Right atrium auricular region (tissue), 2 donors: ENCODE measurements around the gene COX7A1. TPM values are rescaled to one million over a fixed set of nuclear protein-coding genes. Genes with fewer than 3 reads are reported as not detected.
"Not testable (repeated sequence)": the region's sequence is repeated elsewhere in the genome, so short reads cannot be mapped to it uniquely, and the experiment has no call there.

Experiments
- DNase-seq: peaks from one replicate; pipeline ENCODE4 v3.0.0-alpha.2; 2019; ENCODE audit warnings: low spot score
- H3K27ac ChIP-seq, 2 donors: fragments of 200-600 bp; sonication (generic); 1 replicate in 1 of 2; 2 replicates in 1 of 2; pipeline ENCODE4 v1.5.1; 2016 to 2019
- H3K27me3 ChIP-seq, 2 donors: fragments of 200-600 bp; sonication (generic); one replicate each; pipeline versions ENCODE4 v1.5.1 to v1.6.0; 2017 to 2019
- H3K36me3 ChIP-seq: fragments of 200-600 bp; sonication (generic); one replicate; pipeline ENCODE4 v1.5.1; 2016
- H3K4me1 ChIP-seq, 2 donors: fragments of 200-600 bp; sonication (generic); one replicate each; pipeline versions ENCODE4 v1.5.1 to v1.6.0; 2017 to 2019
- H3K4me3 ChIP-seq, 2 donors: fragments of 200-600 bp; sonication (generic); 1 replicate in 1 of 2; 2 replicates in 1 of 2; pipeline ENCODE4 v1.5.1; 2017 to 2019; ENCODE audit warnings: mild to moderate bottlenecking in 1 of 2, moderate library complexity in 1 of 2
- H3K9me3 ChIP-seq, 2 donors: fragments of 200-600 bp; sonication (generic); one replicate each; pipeline ENCODE4 v1.5.1; 2019
- CTCF ChIP-seq, 2 donors: fragments of 200-600 bp; sonication (generic); IDR thresholded peaks; one replicate each; pipeline ENCODE4 v1.5.1; 2019; ENCODE audit warnings: antibody characterized with exemption in 2 of 2
- total RNA-seq, 2 donors: library from RNA; depleted of rRNA; stranded (reverse); fragments of >200 nt; gene quantifications; one replicate each; pipeline ENCODE4 v1.1.0, GENCODE V29; 2016

Gene COX7A1
- total RNA-seq, 2 donors from 2014 or later: 136 to 347 TPM

GRCh38 chr19:36140304-36141038, 11.8 kb downstream of the COX7A1 start:
- Histone ChIP-seq H3K36me3 (peaks cover 33% of the 10 kb centered on the region), H3K9me3 (no peaks in the 10 kb centered on the region), H3K4me1 (peaks cover 0 to 35% of the 10 kb centered on the region in 2 donors), H3K4me3 (peak overlapping the region; percentile 80 to 99), H3K27me3 (no peaks in the 10 kb centered on the region), H3K27ac (peak overlapping the region; percentile 97 to 100)
- DNase-seq: no peak
- no peak for TF ChIP-seq CTCF (IDR thresholded peaks at IDR 0.05)

GRCh38 chr19:36139473-36140303, 12.6 kb downstream of the COX7A1 start, which contains the start of gene CAPNS1:
Gene CAPNS1, plus strand, starts transcription at chr19:36140066. Its CDS starts 946 bp downstream, at chr19:36141012.
- DNase-seq: peak; percentile 96
- Histone ChIP-seq H3K9me3 (no peaks in the 10 kb centered on the region), H3K4me1 (peaks cover 0 to 35% of the 10 kb centered on the region in 2 donors), H3K27me3 (no peaks in the 10 kb centered on the region), H3K4me3 (peak within 1 kb of the TSS; percentile 80 to 99), H3K27ac (peak within 1 kb of the TSS; percentile 97 to 100), H3K36me3 (peaks cover 25% of the 10 kb centered on the region)
- TF ChIP-seq CTCF (IDR thresholded peaks at IDR 0.05): peak in 1 of 2 donors; percentile 25

GRCh38 chr19:36139120-36139472, 13.2 kb downstream of the COX7A1 start:
- no peak for DNase-seq
- TF ChIP-seq CTCF (IDR thresholded peaks at IDR 0.05): no peak
- Histone ChIP-seq H3K4me1 (peaks cover 0 to 35% of the 10 kb centered on the region in 2 donors), H3K9me3 (no peaks in the 10 kb centered on the region), H3K27me3 (no peaks in the 10 kb centered on the region), H3K27ac (peak overlapping the region; percentile 97 to 100), H3K4me3 (peak overlapping the region; percentile 80 to 99), H3K36me3 (peaks cover 19% of the 10 kb centered on the region)

- no peaks in the 10 kb centered on the region for H3K9me3 ChIP-seq
- H3K4me1 ChIP-seq: peaks cover 0 to 33% of the 10 kb centered on the region in 2 donors
- no peak overlapping the region for H3K4me3 ChIP-seq
- TF ChIP-seq CTCF (IDR thresholded peaks at IDR 0.05): no peak
- H3K27ac ChIP-seq: peak overlapping the region; percentile 50 to 61
- peak; percentile 70 for DNase-seq
- H3K36me3 ChIP-seq: peaks cover 4% of the 10 kb centered on the region
- H3K27me3 ChIP-seq: no peaks in the 10 kb centered on the region
Observed at GRCh38 chr19:36136964-36137686, 15.1 kb downstream of the COX7A1 start.

GRCh38 chr19:36134867-36135266, 17.4 kb downstream of the COX7A1 start:
- H3K4me3 ChIP-seq: not testable (repeated sequence)
- H3K4me1 ChIP-seq: peaks cover 0 to 27% of the 10 kb centered on the region in 2 donors

GRCh38 chr19:36131221-36131620, 21.0 kb downstream of the COX7A1 start:
- not testable (repeated sequence) for H3K27me3 ChIP-seq, H3K4me3 ChIP-seq, H3K36me3 ChIP-seq, DNase-seq, H3K27ac ChIP-seq, H3K9me3 ChIP-seq
- peaks cover 0 to 26% of the 10 kb centered on the region in 2 donors for H3K4me1 ChIP-seq

More at GRCh38 chr19:36134867-36135266, 17.4 kb downstream of the COX7A1 start:
- H3K9me3 ChIP-seq, H3K27me3 ChIP-seq, DNase-seq, H3K36me3 ChIP-seq, H3K27ac ChIP-seq: not testable (repeated sequence)
